ENCODE data around the gene C11orf58. TPM values are rescaled to one million over a fixed set of nuclear protein-coding genes. Genes with fewer than 3 reads are reported as not detected.

Gene C11orf58
- total RNA-seq, 1 donor from 2014 or later = 154 TPM

DNA sequence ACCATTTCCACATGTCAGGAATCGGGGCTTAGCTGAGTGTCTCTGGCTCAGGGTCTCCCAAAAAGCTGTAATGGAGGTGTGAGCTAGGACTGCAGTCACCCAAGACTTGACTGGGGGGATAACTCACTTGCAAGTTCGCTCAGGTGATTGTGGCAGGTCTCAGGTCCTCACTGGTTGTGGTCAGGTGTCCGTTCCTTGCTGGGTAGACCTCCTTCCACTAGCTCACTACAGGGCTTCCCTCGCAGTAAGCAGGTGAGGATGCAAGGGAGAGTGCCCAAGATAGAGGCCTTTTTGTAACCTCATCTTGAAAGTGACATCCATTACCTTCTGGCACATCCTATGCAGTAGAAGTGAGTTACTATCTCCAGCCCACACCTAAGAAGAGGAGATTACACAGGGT is 29.5 kb downstream of the C11orf58 start:
- Mint-ChIP-seq H3K9me3 (no peaks in the 10 kb centered on the region), H3K4me3 (no peak overlapping the region), H3K27ac (no peak overlapping the region), H3K36me3 (no peaks in the 10 kb centered on the region), H3K4me1 (no peaks in the 10 kb centered on the region), H3K27me3 (ENCODE audit: low read depth) (no peaks in the 10 kb centered on the region)
- no peak for DNase-seq (ENCODE audit: low spot score in 2 of 2, unreplicated experiment in 2 of 2)
- TF ChIP-seq, protein P1, sequence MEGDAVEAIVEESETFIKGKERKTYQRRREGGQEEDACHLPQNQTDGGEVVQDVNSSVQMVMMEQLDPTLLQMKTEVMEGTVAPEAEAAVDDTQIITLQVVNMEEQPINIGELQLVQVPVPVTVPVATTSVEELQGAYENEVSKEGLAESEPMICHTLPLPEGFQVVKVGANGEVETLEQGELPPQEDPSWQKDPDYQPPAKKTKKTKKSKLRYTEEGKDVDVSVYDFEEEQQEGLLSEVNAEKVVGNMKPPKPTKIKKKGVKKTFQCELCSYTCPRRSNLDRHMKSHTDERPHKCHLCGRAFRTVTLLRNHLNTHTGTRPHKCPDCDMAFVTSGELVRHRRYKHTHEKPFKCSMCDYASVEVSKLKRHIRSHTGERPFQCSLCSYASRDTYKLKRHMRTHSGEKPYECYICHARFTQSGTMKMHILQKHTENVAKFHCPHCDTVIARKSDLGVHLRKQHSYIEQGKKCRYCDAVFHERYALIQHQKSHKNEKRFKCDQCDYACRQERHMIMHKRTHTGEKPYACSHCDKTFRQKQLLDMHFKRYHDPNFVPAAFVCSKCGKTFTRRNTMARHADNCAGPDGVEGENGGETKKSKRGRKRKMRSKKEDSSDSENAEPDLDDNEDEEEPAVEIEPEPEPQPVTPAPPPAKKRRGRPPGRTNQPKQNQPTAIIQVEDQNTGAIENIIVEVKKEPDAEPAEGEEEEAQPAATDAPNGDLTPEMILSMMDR (IDR thresholded peaks at IDR 0.05; ENCODE audit: unreplicated experiment) = no peak

DNA sequence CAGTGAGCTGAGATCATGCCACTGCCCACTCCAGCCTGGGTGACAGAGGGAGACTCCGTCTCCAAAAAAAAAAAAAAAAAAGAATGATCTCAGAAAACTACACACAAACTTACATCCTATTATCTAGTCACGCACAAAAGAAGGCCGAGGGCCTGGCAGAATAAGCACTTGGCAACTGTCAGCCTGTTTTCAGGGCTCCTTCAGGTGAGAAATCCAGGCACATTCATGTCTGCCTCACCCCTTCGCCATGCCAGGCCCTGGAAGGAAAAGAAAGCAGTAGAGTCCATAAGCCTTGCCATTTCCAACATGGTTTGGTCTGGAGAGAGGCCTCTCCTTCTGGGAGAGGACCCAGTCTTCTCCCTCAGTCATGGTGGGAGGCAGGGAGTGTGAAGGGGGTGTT is 30.9 kb downstream of the C11orf58 start:
- no peaks in the 10 kb centered on the region for H3K27me3 Mint-ChIP-seq (ENCODE audit: low read depth)
- H3K36me3 Mint-ChIP-seq = no peaks in the 10 kb centered on the region
- H3K27ac Mint-ChIP-seq = no peak overlapping the region
- no peaks in the 10 kb centered on the region for H3K4me1 Mint-ChIP-seq
- TF ChIP-seq, protein P1 (IDR thresholded peaks at IDR 0.05; ENCODE audit: unreplicated experiment) = no peak
- no peak for DNase-seq (ENCODE audit: low spot score in 2 of 2, unreplicated experiment in 2 of 2)
- H3K9me3 Mint-ChIP-seq = no peaks in the 10 kb centered on the region
- H3K4me3 Mint-ChIP-seq = no peak overlapping the region

DNA sequence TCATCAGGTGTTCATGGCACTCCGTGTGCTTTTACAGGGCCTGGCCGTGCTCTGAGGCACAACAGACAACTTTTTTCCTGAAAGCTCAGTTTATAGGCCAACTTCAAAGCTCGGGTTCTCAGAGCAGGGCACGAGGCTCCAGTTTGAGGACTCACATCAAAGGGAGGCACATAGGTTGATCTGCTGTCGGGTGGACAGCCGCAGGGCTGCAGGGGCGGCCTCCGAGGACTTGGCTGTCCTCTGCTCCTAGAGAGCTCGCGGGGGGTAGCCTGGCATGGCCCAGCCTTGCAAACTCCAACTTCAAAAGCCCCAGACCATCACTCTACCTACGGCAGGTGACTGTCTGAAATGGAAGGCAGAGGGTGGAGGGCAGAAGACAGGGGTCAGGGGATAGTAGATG is 31.6 kb downstream of the C11orf58 start:
- Mint-ChIP-seq H3K27ac (no peak overlapping the region), H3K4me3 (no peak overlapping the region), H3K36me3 (no peaks in the 10 kb centered on the region), H3K9me3 (no peaks in the 10 kb centered on the region), H3K4me1 (no peaks in the 10 kb centered on the region), H3K27me3 (ENCODE audit: low read depth) (no peaks in the 10 kb centered on the region)
- TF ChIP-seq, protein P1 (IDR thresholded peaks at IDR 0.05; ENCODE audit: unreplicated experiment) = no peak
- no peak for DNase-seq (ENCODE audit: low spot score in 2 of 2, unreplicated experiment in 2 of 2)

DNA sequence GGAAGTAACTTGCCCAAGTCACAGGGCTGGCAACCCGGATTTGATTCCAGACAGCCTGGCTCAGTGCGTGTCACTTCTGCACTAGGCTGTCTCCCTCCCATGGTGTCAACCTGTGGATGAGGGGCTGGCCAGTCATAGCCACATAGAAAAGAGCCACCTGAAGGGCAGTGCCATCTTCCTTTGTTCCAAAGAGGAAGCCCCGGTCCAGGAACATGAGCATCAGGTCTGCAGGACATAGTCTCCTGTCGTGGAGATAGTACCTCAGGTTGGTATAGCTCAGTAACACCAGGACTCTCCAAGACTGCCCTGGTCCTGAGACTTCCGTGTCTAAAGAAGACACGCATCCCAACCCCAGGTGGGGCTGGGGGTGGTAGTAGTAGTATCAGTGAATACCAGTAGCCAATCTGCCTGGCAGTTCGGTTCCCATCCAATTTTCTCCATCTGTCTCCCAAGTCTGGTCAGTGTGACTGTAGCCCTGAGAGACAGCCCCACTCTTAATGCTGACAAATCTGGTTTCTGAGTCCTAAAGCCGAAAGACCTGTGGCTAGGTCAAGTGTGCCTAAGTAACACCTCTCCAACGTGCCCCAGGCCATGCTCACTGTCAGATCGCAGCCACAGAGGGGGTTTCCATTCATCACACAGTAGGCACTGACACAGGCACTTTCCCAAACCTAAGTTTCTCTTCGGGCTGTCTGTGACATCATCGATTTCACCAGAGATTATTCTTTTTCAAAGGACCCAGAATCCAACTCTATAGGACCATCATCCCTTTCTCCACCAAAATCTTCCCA is 33.1 kb downstream of the C11orf58 start:
- no peak overlapping the region for H3K27ac Mint-ChIP-seq
- DNase-seq (ENCODE audit: low spot score in 2 of 2, unreplicated experiment in 2 of 2) = no peak
- H3K9me3 Mint-ChIP-seq = no peaks in the 10 kb centered on the region
- H3K4me1 Mint-ChIP-seq = peaks cover 5% of the 10 kb centered on the region
- no peaks in the 10 kb centered on the region for H3K27me3 Mint-ChIP-seq (ENCODE audit: low read depth)
- TF ChIP-seq, protein P1 (IDR thresholded peaks at IDR 0.05; ENCODE audit: unreplicated experiment) = no peak
- no peaks in the 10 kb centered on the region for H3K36me3 Mint-ChIP-seq
- no peak overlapping the region for H3K4me3 Mint-ChIP-seq

DNA sequence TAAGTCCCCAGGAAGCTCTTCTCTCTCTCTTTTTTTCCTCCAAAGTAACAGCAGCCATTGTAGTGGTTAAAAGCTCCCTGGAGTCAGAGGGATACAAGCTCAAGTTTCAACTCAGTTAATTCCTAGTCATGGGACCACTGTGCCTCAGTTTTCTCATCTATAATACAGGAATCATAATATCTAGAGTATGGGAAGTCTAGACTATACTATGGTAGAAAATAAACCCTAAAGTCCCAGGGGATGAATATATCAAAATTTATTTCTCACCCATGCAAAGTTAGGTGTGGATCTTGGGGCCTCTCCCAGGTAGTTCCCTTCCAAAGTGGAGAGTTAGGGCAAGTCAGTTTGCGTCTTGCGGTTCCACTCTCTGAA is 33.7 kb downstream of the C11orf58 start:
- TF ChIP-seq, protein P1 (IDR thresholded peaks at IDR 0.05; ENCODE audit: unreplicated experiment) = no peak
- H3K4me1 Mint-ChIP-seq = peaks cover 5% of the 10 kb centered on the region
- H3K27ac Mint-ChIP-seq = no peak overlapping the region
- H3K36me3 Mint-ChIP-seq = no peaks in the 10 kb centered on the region
- no peak overlapping the region for H3K4me3 Mint-ChIP-seq
- no peaks in the 10 kb centered on the region for H3K27me3 Mint-ChIP-seq (ENCODE audit: low read depth)
- DNase-seq (ENCODE audit: low spot score in 2 of 2, unreplicated experiment in 2 of 2) = no peak
- no peaks in the 10 kb centered on the region for H3K9me3 Mint-ChIP-seq

Measured in mesothelial cell of epicardium (in vitro differentiated cells).